ENCODE data around the gene CFAP97D2.
"Not testable (repeated sequence)": the region's sequence is repeated elsewhere in the genome, so short reads cannot be mapped to it uniquely, and the experiment has no call there.

The CFAP97D2 gene

GRCh38 chr13:114199526-114199925, 20.5 kb downstream of the CFAP97D2 start:
- not testable (repeated sequence) for H3K27ac ChIP-seq (ENCODE audit: insufficient read depth, low read depth, low read length, poor library complexity, severe bottlenecking); H3K4me3 ChIP-seq (ENCODE audit: insufficient read depth, low read depth, low read length); H3K36me3 ChIP-seq (ENCODE audit: control insufficient read depth, insufficient read depth, low read length); H3K27me3 ChIP-seq (ENCODE audit: control insufficient read depth, insufficient read depth, low read length, poor library complexity, severe bottlenecking); H3K9me3 ChIP-seq (ENCODE audit: control insufficient read depth, low read length); H3K4me1 ChIP-seq (ENCODE audit: control insufficient read depth, insufficient read depth, low read length)
- WGBS, 2 experiments = 89 to 91% methylated on average over 59 to 60 of the region's 75 CpGs

DNA sequence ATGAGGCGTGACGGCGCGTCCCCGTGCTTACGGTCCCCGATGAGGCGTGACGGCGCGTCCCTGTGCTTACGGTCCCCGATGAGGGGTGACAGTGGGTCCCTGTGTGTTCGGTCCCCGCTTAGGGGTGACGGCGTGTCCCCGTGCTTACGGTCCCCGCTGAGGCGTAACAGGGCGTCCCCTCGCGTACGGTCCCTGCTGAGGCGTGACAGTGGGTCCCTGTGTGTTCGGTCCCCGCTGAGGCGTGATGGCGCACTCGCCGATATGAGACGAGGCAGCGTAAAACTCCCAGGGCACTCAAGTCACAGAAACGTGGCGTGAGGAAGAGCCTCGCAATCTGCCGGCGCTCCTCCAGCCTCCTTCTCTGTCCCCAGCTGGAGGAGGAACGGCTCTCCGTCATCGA, 20.9 kb downstream of the CFAP97D2 start:
- no peak overlapping the region for H3K4me3 ChIP-seq (ENCODE audit: insufficient read depth, low read depth, low read length)
- H3K27ac ChIP-seq (ENCODE audit: insufficient read depth, low read depth, low read length, poor library complexity, severe bottlenecking) = no peak overlapping the region
- H3K36me3 ChIP-seq (ENCODE audit: control insufficient read depth, insufficient read depth, low read length) = no peaks in the 10 kb centered on the region
- peaks cover 5% of the 10 kb centered on the region for H3K27me3 ChIP-seq (ENCODE audit: control insufficient read depth, insufficient read depth, low read length, poor library complexity, severe bottlenecking)
- WGBS, 2 experiments = 79% methylated on average over 40 to 41 of the region's 42 CpGs
- H3K9me3 ChIP-seq (ENCODE audit: control insufficient read depth, low read length) = no peaks in the 10 kb centered on the region
- H3K4me1 ChIP-seq (ENCODE audit: control insufficient read depth, insufficient read depth, low read length) = no peaks in the 10 kb centered on the region

- no peaks in the 10 kb centered on the region for H3K36me3 ChIP-seq (ENCODE audit: control insufficient read depth, insufficient read depth, low read length)
- peaks cover 5% of the 10 kb centered on the region for H3K27me3 ChIP-seq (ENCODE audit: control insufficient read depth, insufficient read depth, low read length, poor library complexity, severe bottlenecking)
- H3K4me3 ChIP-seq (ENCODE audit: insufficient read depth, low read depth, low read length) = no peak overlapping the region
- H3K9me3 ChIP-seq (ENCODE audit: control insufficient read depth, low read length) = no peaks in the 10 kb centered on the region
- no peak overlapping the region for H3K27ac ChIP-seq (ENCODE audit: insufficient read depth, low read depth, low read length, poor library complexity, severe bottlenecking)
- 74 to 76% methylated on average over 18 of the region's 18 CpGs for WGBS, 2 experiments
- H3K4me1 ChIP-seq (ENCODE audit: control insufficient read depth, insufficient read depth, low read length) = no peaks in the 10 kb centered on the region
Observed at GRCh38 chr13:114200399-114200911, 21.4 kb downstream of the CFAP97D2 start.

DNA sequence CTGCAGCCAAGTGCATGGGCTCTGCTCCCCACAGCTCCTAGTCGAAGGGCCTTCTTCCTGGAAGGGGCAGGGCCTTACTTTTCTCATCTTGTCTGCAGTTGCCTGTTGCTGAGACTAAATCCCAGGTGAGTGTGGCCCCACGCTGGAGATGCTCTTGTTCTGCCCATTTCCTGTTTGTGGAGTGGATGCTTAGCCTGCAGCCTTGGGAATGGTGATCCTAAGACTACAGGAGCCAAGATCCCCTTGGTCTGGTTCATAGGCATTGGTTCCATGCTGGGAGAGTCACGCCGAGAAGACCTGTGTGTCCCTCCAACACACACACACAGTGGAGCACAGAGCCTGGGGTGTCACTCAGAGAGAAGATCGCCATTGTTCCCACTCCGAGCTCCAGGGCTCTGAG, 23.5 kb downstream of the CFAP97D2 start:
- no peaks in the 10 kb centered on the region for H3K4me1 ChIP-seq (ENCODE audit: control insufficient read depth, insufficient read depth, low read length)
- H3K27ac ChIP-seq (ENCODE audit: insufficient read depth, low read depth, low read length, poor library complexity, severe bottlenecking) = no peak overlapping the region
- no peaks in the 10 kb centered on the region for H3K9me3 ChIP-seq (ENCODE audit: control insufficient read depth, low read length)
- H3K27me3 ChIP-seq (ENCODE audit: control insufficient read depth, insufficient read depth, low read length, poor library complexity, severe bottlenecking) = peaks cover 5% of the 10 kb centered on the region
- H3K4me3 ChIP-seq (ENCODE audit: insufficient read depth, low read depth, low read length) = no peak overlapping the region
- 86 to 92% methylated on average over 6 of the region's 6 CpGs for WGBS, 2 experiments
- no peaks in the 10 kb centered on the region for H3K36me3 ChIP-seq (ENCODE audit: control insufficient read depth, insufficient read depth, low read length)

DNA sequence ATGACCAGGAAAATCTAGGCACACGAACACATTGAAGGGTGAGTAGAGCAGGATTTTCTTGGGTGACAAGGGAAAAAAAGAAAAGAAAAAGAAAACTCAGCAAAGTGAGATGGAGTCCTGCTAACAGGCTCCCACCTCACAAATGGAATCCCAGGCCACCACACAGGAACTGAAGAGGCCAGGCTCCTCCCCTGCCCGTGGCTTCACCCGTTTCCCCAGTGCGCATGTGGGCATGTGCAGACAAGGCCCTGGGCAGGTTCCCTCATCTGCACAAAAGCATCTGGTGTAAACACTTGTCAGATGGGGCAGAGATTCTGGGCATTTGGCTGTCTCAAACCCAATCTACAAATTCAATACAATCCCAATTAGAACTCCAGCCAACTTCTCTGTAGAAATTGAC, 24.5 kb downstream of the CFAP97D2 start:
- Histone ChIP-seq H3K4me3 (ENCODE audit: insufficient read depth, low read depth, low read length) (no peak overlapping the region), H3K27ac (ENCODE audit: insufficient read depth, low read depth, low read length, poor library complexity, severe bottlenecking) (no peak overlapping the region), H3K36me3 (ENCODE audit: control insufficient read depth, insufficient read depth, low read length) (no peaks in the 10 kb centered on the region), H3K4me1 (ENCODE audit: control insufficient read depth, insufficient read depth, low read length) (no peaks in the 10 kb centered on the region), H3K9me3 (ENCODE audit: control insufficient read depth, low read length) (no peaks in the 10 kb centered on the region), H3K27me3 (ENCODE audit: control insufficient read depth, insufficient read depth, low read length, poor library complexity, severe bottlenecking) (peaks cover 5% of the 10 kb centered on the region)
- WGBS, 2 experiments = 89 to 90% methylated on average over 4 of the region's 4 CpGs

GRCh38 chr13:114204894-114205293, 25.8 kb downstream of the CFAP97D2 start:
- 91 to 93% methylated on average over 4 of the region's 4 CpGs for WGBS, 2 experiments
- H3K27me3 ChIP-seq (ENCODE audit: control insufficient read depth, insufficient read depth, low read length, poor library complexity, severe bottlenecking) = peaks cover 5% of the 10 kb centered on the region
- no peak overlapping the region for H3K27ac ChIP-seq (ENCODE audit: insufficient read depth, low read depth, low read length, poor library complexity, severe bottlenecking)
- no peaks in the 10 kb centered on the region for H3K36me3 ChIP-seq (ENCODE audit: control insufficient read depth, insufficient read depth, low read length)
- H3K4me3 ChIP-seq (ENCODE audit: insufficient read depth, low read depth, low read length) = no peak overlapping the region
- H3K9me3 ChIP-seq (ENCODE audit: control insufficient read depth, low read length) = no peaks in the 10 kb centered on the region
- H3K4me1 ChIP-seq (ENCODE audit: control insufficient read depth, insufficient read depth, low read length) = no peaks in the 10 kb centered on the region

DNA sequence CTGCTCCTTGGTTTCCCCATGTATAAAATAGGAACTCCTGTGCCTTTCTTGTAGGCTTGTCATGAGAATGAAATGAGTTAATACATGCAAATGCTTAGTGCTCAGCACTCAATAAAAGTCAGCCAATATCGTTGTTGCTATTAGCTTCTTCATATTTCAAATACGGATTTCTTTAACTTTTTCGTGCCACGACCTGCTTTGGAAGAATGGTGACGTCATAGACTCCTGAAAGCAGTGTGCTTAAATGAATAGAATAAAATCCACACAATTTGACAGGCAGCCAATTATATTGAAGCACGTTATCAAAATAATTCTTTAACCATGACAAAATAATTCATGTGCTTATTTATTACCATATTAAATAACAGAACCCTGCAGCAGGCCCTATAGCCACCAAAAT, 29.1 kb downstream of the CFAP97D2 start:
- no peak overlapping the region for H3K4me3 ChIP-seq (ENCODE audit: insufficient read depth, low read depth, low read length)
- H3K4me1 ChIP-seq (ENCODE audit: control insufficient read depth, insufficient read depth, low read length) = no peaks in the 10 kb centered on the region
- no peak overlapping the region for H3K27ac ChIP-seq (ENCODE audit: insufficient read depth, low read depth, low read length, poor library complexity, severe bottlenecking)
- WGBS, 2 experiments = 93 to 97% methylated on average over 6 of the region's 6 CpGs
- no peaks in the 10 kb centered on the region for H3K36me3 ChIP-seq (ENCODE audit: control insufficient read depth, insufficient read depth, low read length)
- no peaks in the 10 kb centered on the region for H3K27me3 ChIP-seq (ENCODE audit: control insufficient read depth, insufficient read depth, low read length, poor library complexity, severe bottlenecking)
- no peaks in the 10 kb centered on the region for H3K9me3 ChIP-seq (ENCODE audit: control insufficient read depth, low read length)

GRCh38 chr13:114211446-114212157, 32.5 kb downstream of the CFAP97D2 start:
- Histone ChIP-seq H3K36me3 (ENCODE audit: control insufficient read depth, insufficient read depth, low read length) (no peaks in the 10 kb centered on the region), H3K9me3 (ENCODE audit: control insufficient read depth, low read length) (no peaks in the 10 kb centered on the region), H3K27me3 (ENCODE audit: control insufficient read depth, insufficient read depth, low read length, poor library complexity, severe bottlenecking) (no peaks in the 10 kb centered on the region), H3K27ac (ENCODE audit: insufficient read depth, low read depth, low read length, poor library complexity, severe bottlenecking) (no peak overlapping the region), H3K4me3 (ENCODE audit: insufficient read depth, low read depth, low read length) (no peak overlapping the region), H3K4me1 (ENCODE audit: control insufficient read depth, insufficient read depth, low read length) (no peaks in the 10 kb centered on the region)
- WGBS, 2 experiments = 88 to 90% methylated on average over 26 of the region's 26 CpGs

DNA sequence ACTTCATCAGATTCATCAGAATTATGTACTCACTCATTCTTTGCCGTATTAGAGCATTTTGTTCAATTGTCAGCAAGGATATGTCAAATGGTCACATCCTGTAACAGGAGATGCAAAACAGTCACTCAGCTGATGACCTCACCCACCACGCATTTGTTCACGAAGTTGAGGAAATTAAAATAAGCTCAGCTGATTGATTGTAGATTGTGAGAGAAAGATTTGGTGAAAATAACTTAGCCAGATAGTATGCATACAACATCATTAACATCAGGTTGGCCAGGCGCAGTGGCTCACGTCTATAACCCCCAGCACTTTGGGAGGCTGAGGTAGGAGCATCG, 33.1 kb downstream of the CFAP97D2 start:
- no peaks in the 10 kb centered on the region for H3K9me3 ChIP-seq (ENCODE audit: control insufficient read depth, low read length)
- H3K27ac ChIP-seq (ENCODE audit: insufficient read depth, low read depth, low read length, poor library complexity, severe bottlenecking) = no peak overlapping the region
- no peak overlapping the region for H3K4me3 ChIP-seq (ENCODE audit: insufficient read depth, low read depth, low read length)
- 91% methylated on average over 6 of the region's 6 CpGs for WGBS, 2 experiments
- no peaks in the 10 kb centered on the region for H3K36me3 ChIP-seq (ENCODE audit: control insufficient read depth, insufficient read depth, low read length)
- H3K27me3 ChIP-seq (ENCODE audit: control insufficient read depth, insufficient read depth, low read length, poor library complexity, severe bottlenecking) = no peaks in the 10 kb centered on the region
- no peaks in the 10 kb centered on the region for H3K4me1 ChIP-seq (ENCODE audit: control insufficient read depth, insufficient read depth, low read length)

DNA sequence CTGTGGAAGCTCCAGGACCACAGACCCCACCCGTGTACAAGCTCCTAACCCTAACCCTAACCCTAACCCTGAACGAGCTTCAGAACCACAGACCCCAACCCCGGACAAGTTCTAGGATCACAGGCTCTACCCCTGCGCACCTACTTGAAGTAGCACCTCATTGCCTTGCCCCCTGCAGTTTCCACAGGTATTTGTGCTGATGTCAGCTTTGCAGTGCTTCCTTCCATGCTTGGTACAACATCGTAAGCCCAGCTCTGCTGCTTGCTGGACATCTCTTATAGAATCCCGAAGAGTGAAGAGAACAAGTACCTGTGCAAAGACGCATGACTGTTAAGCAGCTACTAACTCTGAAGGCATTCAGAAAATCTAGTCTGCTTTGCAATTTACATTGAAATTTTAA, 34.9 kb downstream of the CFAP97D2 start:
- Histone ChIP-seq H3K36me3 (ENCODE audit: control insufficient read depth, insufficient read depth, low read length) (no peaks in the 10 kb centered on the region), H3K4me1 (ENCODE audit: control insufficient read depth, insufficient read depth, low read length) (no peaks in the 10 kb centered on the region), H3K27ac (ENCODE audit: insufficient read depth, low read depth, low read length, poor library complexity, severe bottlenecking) (no peak overlapping the region), H3K4me3 (ENCODE audit: insufficient read depth, low read depth, low read length) (no peak overlapping the region), H3K27me3 (ENCODE audit: control insufficient read depth, insufficient read depth, low read length, poor library complexity, severe bottlenecking) (no peaks in the 10 kb centered on the region), H3K9me3 (ENCODE audit: control insufficient read depth, low read length) (no peaks in the 10 kb centered on the region)
- 94 to 95% methylated on average over 7 of the region's 7 CpGs for WGBS, 2 experiments

DNA sequence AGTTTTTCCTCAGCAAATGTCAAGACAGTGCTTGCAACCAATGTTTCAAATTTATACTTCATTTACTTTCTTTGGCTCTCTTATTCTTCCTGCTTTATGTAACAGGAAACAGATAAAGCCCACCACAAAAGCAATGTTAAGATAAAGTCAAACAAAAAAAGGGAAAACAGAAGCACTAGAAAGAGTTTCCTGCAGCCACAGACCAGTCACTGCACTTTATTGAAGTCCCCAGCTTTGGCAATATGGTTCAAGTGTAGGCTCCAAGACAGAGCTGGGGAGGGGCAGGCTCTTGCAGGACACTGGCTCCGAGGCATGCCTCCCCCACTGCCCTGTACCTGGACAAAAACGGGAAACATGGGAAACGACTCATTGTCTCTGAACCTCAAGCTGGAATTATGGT, 40.3 kb downstream of the CFAP97D2 start:
- Histone ChIP-seq H3K4me1 (ENCODE audit: control insufficient read depth, insufficient read depth, low read length) (no peaks in the 10 kb centered on the region), H3K27me3 (ENCODE audit: control insufficient read depth, insufficient read depth, low read length, poor library complexity, severe bottlenecking) (no peaks in the 10 kb centered on the region), H3K4me3 (ENCODE audit: insufficient read depth, low read depth, low read length) (no peak overlapping the region), H3K36me3 (ENCODE audit: control insufficient read depth, insufficient read depth, low read length) (no peaks in the 10 kb centered on the region), H3K9me3 (ENCODE audit: control insufficient read depth, low read length) (no peaks in the 10 kb centered on the region), H3K27ac (ENCODE audit: insufficient read depth, low read depth, low read length, poor library complexity, severe bottlenecking) (no peak overlapping the region)
- WGBS, 2 experiments = 88 to 90% methylated on average over 3 of the region's 3 CpGs

Data from ectodermal cell (in vitro differentiated cells).